KBM-7 (cell line): Measurements from ENCODE around the gene PRDM9.
"Not testable (repeated sequence)": the region's sequence is repeated elsewhere in the genome, so short reads cannot be mapped to it uniquely, and the experiment has no call there.

Experiments
- DNase-seq: peaks from one replicate; pipeline ENCODE4 v3.0.0-alpha.2; 2015
- in situ Hi-C: fragments of 300-500 bp; cut with MboI; formaldehyde crosslinking; loops from 2 replicates; pipeline ENCODE4 v1.14.3; 2020; ENCODE audit warnings: low sequenced_read_pairs, low pct_unique_long_range_greater_than_20kb, mixed read lengths

Gene PRDM9

GRCh38 chr5:23525751-23526150, 18.3 kb downstream of the PRDM9 start:
- in situ Hi-C loops, result no loop called here
- no peak for DNase-seq

- DNase-seq, in situ Hi-C loops: not testable (repeated sequence)
Observed at GRCh38 chr5:23526616-23527015, 19.2 kb downstream of the PRDM9 start.

GRCh38 chr5:23527216-23527920, 20.0 kb downstream of the PRDM9 start:
- DNase-seq, in situ Hi-C loops: not testable (repeated sequence)

GRCh38 chr5:23528677-23529076, 21.3 kb downstream of the PRDM9 start:
- in situ Hi-C loops, result no loop called here
- DNase-seq, result no peak

- DNase-seq, result no peak
- in situ Hi-C loops, result no loop called here
Observed at GRCh38 chr5:23530571-23530970, 23.2 kb downstream of the PRDM9 start.

GRCh38 chr5:23571059-23571458, 63.6 kb downstream of the PRDM9 start:
- DNase-seq, result no peak
- in situ Hi-C loops, result no loop called here
